Measurements from ENCODE around the gene YARS2.

The YARS2 gene

GRCh38 chr12:32742133-32742532 is 13.6 kb downstream of the YARS2 start:
- no peak overlapping the region for H2AK5ac ChIP-seq (ENCODE audit: low read length)
- no peak overlapping the region for H3K4me2 ChIP-seq (ENCODE audit: low read length)
- no peak overlapping the region for H3K4ac ChIP-seq (ENCODE audit: low read depth, low read length)

GRCh38 chr12:32739279-32739678 is 16.4 kb downstream of the YARS2 start:
- H3K9ac ChIP-seq (ENCODE audit: low read length): no peak overlapping the region
- H3K9me3 ChIP-seq (ENCODE audit: insufficient read depth, low read depth, low read length): no peaks in the 10 kb centered on the region
- H3K4me2 ChIP-seq (ENCODE audit: low read length): no peak overlapping the region
- H3K4ac ChIP-seq (ENCODE audit: low read depth, low read length): no peak overlapping the region
- no peak overlapping the region for H2BK12ac ChIP-seq (ENCODE audit: low read length)
- no peak overlapping the region for H2AFZ ChIP-seq (ENCODE audit: insufficient read depth, low read length, poor library complexity)
- H3K4me1 ChIP-seq (ENCODE audit: control insufficient read depth in 1 of 2, insufficient read depth in 2 of 2, low read length in 2 of 2): no peaks in the 10 kb centered on the region
- H4K12ac ChIP-seq (ENCODE audit: low read depth, low read length): no peak overlapping the region
- H4K8ac ChIP-seq (ENCODE audit: low read depth, low read length): no peak overlapping the region
- H2BK5ac ChIP-seq (ENCODE audit: low read depth, low read length, poor library complexity): no peak overlapping the region
- no peak overlapping the region for H3K18ac ChIP-seq (ENCODE audit: low read length)
- no peak overlapping the region for H3K4me3 ChIP-seq (ENCODE audit: low read depth, low read length)
- no peak overlapping the region for H3K14ac ChIP-seq (ENCODE audit: low read length)
- H3K27me3 ChIP-seq (ENCODE audit: insufficient read depth, low read length): no peaks in the 10 kb centered on the region
- peaks cover 17 to 22% of the 10 kb centered on the region in 2 experiments for H3K36me3 ChIP-seq (ENCODE audit: control insufficient read depth in 1 of 2, insufficient read depth in 2 of 2, low read length in 2 of 2)
- no peaks in the 10 kb centered on the region for H3K79me1 ChIP-seq (ENCODE audit: low read length)
- no peak overlapping the region for H3K23ac ChIP-seq (ENCODE audit: low read length)
- no CpG with 5 or more reads among the region's 2 CpGs for WGBS (ENCODE audit: extremely low coverage, insufficient coverage, insufficient read length)
- H4K91ac ChIP-seq (ENCODE audit: low read depth, low read length): no peak overlapping the region
- H2BK120ac ChIP-seq (ENCODE audit: insufficient read depth, low read length, poor library complexity): no peak overlapping the region
- H2AK5ac ChIP-seq (ENCODE audit: low read length): no peak overlapping the region
- no peak overlapping the region for H3K27ac ChIP-seq (ENCODE audit: low read depth, low read length)
- DNase-seq: no peak
- H3K79me2 ChIP-seq (ENCODE audit: control insufficient read depth, insufficient read depth, low read length, poor library complexity): no peaks in the 10 kb centered on the region

More at GRCh38 chr12:32742133-32742532, 13.6 kb downstream of the YARS2 start:
- peaks cover 17 to 23% of the 10 kb centered on the region in 2 experiments for H3K36me3 ChIP-seq (ENCODE audit: control insufficient read depth in 1 of 2, insufficient read depth in 2 of 2, low read length in 2 of 2)
- H3K79me1 ChIP-seq (ENCODE audit: low read length): no peaks in the 10 kb centered on the region
- H3K4me1 ChIP-seq (ENCODE audit: control insufficient read depth in 1 of 2, insufficient read depth in 2 of 2, low read length in 2 of 2): no peaks in the 10 kb centered on the region
- H3K79me2 ChIP-seq (ENCODE audit: control insufficient read depth, insufficient read depth, low read length, poor library complexity): no peaks in the 10 kb centered on the region
- no peak overlapping the region for H2AFZ ChIP-seq (ENCODE audit: insufficient read depth, low read length, poor library complexity)
- H3K4me3 ChIP-seq (ENCODE audit: low read depth, low read length): no peak overlapping the region
- no peak overlapping the region for H2BK120ac ChIP-seq (ENCODE audit: insufficient read depth, low read length, poor library complexity)
- H4K8ac ChIP-seq (ENCODE audit: low read depth, low read length): no peak overlapping the region
- no peak for DNase-seq
- H3K27me3 ChIP-seq (ENCODE audit: insufficient read depth, low read length): no peaks in the 10 kb centered on the region
- H3K9me3 ChIP-seq (ENCODE audit: insufficient read depth, low read depth, low read length): no peaks in the 10 kb centered on the region
- no peak overlapping the region for H2BK12ac ChIP-seq (ENCODE audit: low read length)
- no peak overlapping the region for H4K12ac ChIP-seq (ENCODE audit: low read depth, low read length)
- H3K23ac ChIP-seq (ENCODE audit: low read length): no peak overlapping the region
- H2BK5ac ChIP-seq (ENCODE audit: low read depth, low read length, poor library complexity): no peak overlapping the region
- no peak overlapping the region for H3K9ac ChIP-seq (ENCODE audit: low read length)
- no peak overlapping the region for H3K18ac ChIP-seq (ENCODE audit: low read length)
- no peak overlapping the region for H3K27ac ChIP-seq (ENCODE audit: low read depth, low read length)
- H3K14ac ChIP-seq (ENCODE audit: low read length): no peak overlapping the region
- no peak overlapping the region for H4K91ac ChIP-seq (ENCODE audit: low read depth, low read length)
- no CpG with 5 or more reads among the region's 10 CpGs for WGBS (ENCODE audit: extremely low coverage, insufficient coverage, insufficient read length)

- no peak overlapping the region for H4K91ac ChIP-seq (ENCODE audit: low read depth, low read length)
- peaks cover 15 to 20% of the 10 kb centered on the region in 2 experiments for H3K36me3 ChIP-seq (ENCODE audit: control insufficient read depth in 1 of 2, insufficient read depth in 2 of 2, low read length in 2 of 2)
- H2AFZ ChIP-seq (ENCODE audit: insufficient read depth, low read length, poor library complexity): no peak overlapping the region
- no peaks in the 10 kb centered on the region for H3K79me2 ChIP-seq (ENCODE audit: control insufficient read depth, insufficient read depth, low read length, poor library complexity)
- no peak for DNase-seq
- H3K18ac ChIP-seq (ENCODE audit: low read length): no peak overlapping the region
- H3K9ac ChIP-seq (ENCODE audit: low read length): no peak overlapping the region
- H2BK120ac ChIP-seq (ENCODE audit: insufficient read depth, low read length, poor library complexity): no peak overlapping the region
- no peak overlapping the region for H4K12ac ChIP-seq (ENCODE audit: low read depth, low read length)
- WGBS (ENCODE audit: extremely low coverage, insufficient coverage, insufficient read length): no CpG with 5 or more reads among the region's 2 CpGs
- no peak overlapping the region for H2AK5ac ChIP-seq (ENCODE audit: low read length)
- no peak overlapping the region for H3K4ac ChIP-seq (ENCODE audit: low read depth, low read length)
- H3K27ac ChIP-seq (ENCODE audit: low read depth, low read length): no peak overlapping the region
- H2BK12ac ChIP-seq (ENCODE audit: low read length): no peak overlapping the region
- H3K4me2 ChIP-seq (ENCODE audit: low read length): no peak overlapping the region
- H3K23ac ChIP-seq (ENCODE audit: low read length): no peak overlapping the region
- H3K9me3 ChIP-seq (ENCODE audit: insufficient read depth, low read depth, low read length): no peaks in the 10 kb centered on the region
- H2BK5ac ChIP-seq (ENCODE audit: low read depth, low read length, poor library complexity): no peak overlapping the region
- no peaks in the 10 kb centered on the region for H3K27me3 ChIP-seq (ENCODE audit: insufficient read depth, low read length)
- H3K79me1 ChIP-seq (ENCODE audit: low read length): no peaks in the 10 kb centered on the region
- H3K4me3 ChIP-seq (ENCODE audit: low read depth, low read length): no peak overlapping the region
- no peak overlapping the region for H3K14ac ChIP-seq (ENCODE audit: low read length)
- H4K8ac ChIP-seq (ENCODE audit: low read depth, low read length): no peak overlapping the region
- no peaks in the 10 kb centered on the region for H3K4me1 ChIP-seq (ENCODE audit: control insufficient read depth in 1 of 2, insufficient read depth in 2 of 2, low read length in 2 of 2)
Observed at GRCh38 chr12:32737715-32738114, 18.0 kb downstream of the YARS2 start.

GRCh38 chr12:32736445-32736844 is 19.3 kb downstream of the YARS2 start:
- Histone ChIP-seq H3K4me1 (ENCODE audit: control insufficient read depth in 1 of 2, insufficient read depth in 2 of 2, low read length in 2 of 2) (no peaks in the 10 kb centered on the region), H3K18ac (ENCODE audit: low read length) (no peak overlapping the region), H3K4me3 (ENCODE audit: low read depth, low read length) (no peak overlapping the region), H2BK120ac (ENCODE audit: insufficient read depth, low read length, poor library complexity) (no peak overlapping the region), H3K27me3 (ENCODE audit: insufficient read depth, low read length) (no peaks in the 10 kb centered on the region), H4K91ac (ENCODE audit: low read depth, low read length) (no peak overlapping the region), H3K4me2 (ENCODE audit: low read length) (no peak overlapping the region), H3K79me1 (ENCODE audit: low read length) (no peaks in the 10 kb centered on the region), H3K9ac (ENCODE audit: low read length) (no peak overlapping the region), H3K14ac (ENCODE audit: low read length) (no peak overlapping the region), H4K12ac (ENCODE audit: low read depth, low read length) (no peak overlapping the region), H3K27ac (ENCODE audit: low read depth, low read length) (no peak overlapping the region), H3K79me2 (ENCODE audit: control insufficient read depth, insufficient read depth, low read length, poor library complexity) (no peaks in the 10 kb centered on the region), H3K23ac (ENCODE audit: low read length) (no peak overlapping the region), H4K8ac (ENCODE audit: low read depth, low read length) (no peak overlapping the region), H3K4ac (ENCODE audit: low read depth, low read length) (no peak overlapping the region), H2AFZ (ENCODE audit: insufficient read depth, low read length, poor library complexity) (no peak overlapping the region), H2BK5ac (ENCODE audit: low read depth, low read length, poor library complexity) (no peak overlapping the region), H3K36me3 (ENCODE audit: control insufficient read depth in 1 of 2, insufficient read depth in 2 of 2, low read length in 2 of 2) (peaks cover 14 to 17% of the 10 kb centered on the region in 2 experiments), H2AK5ac (ENCODE audit: low read length) (no peak overlapping the region), H3K9me3 (ENCODE audit: insufficient read depth, low read depth, low read length) (no peaks in the 10 kb centered on the region), H2BK12ac (ENCODE audit: low read length) (no peak overlapping the region)
- no peak for DNase-seq
- WGBS (ENCODE audit: extremely low coverage, insufficient coverage, insufficient read length): no CpG with 5 or more reads among the region's 3 CpGs

Measured in trophoblast cell (in vitro differentiated cells and primary cell).